ENCODE results near the gene NRP1. TPM values are rescaled to one million over a fixed set of nuclear protein-coding genes. Genes with fewer than 3 reads are reported as not detected.

NRP1 gene
- total and polyA plus RNA-seq, 4 donors = 19.2 to 221 (median 82.2) TPM

GRCh38 chr10:33373263-33373662 lies 38.8 kb upstream of the NRP1 start:
- no peak for DNase-seq
- Histone ChIP-seq H3K4me1 (ENCODE audit: control insufficient read depth in 1 of 2, insufficient read depth in 2 of 2, low read length in 2 of 2) (peaks cover 0 to 2% of the 10 kb centered on the region in 2 donors), H3K27ac (ENCODE audit: low read depth in 1 of 2, low read length in 2 of 2) (no peak overlapping the region), H3K36me3 (ENCODE audit: control insufficient read depth in 1 of 2, insufficient read depth in 2 of 2, low read length in 1 of 2) (no peaks in the 10 kb centered on the region), H3K9me3 (ENCODE audit: control insufficient read depth, low read length) (peaks cover 3% of the 10 kb centered on the region), H3K4me3 (ENCODE audit: low read length in 2 of 2) (no peak overlapping the region), H3K27me3 (ENCODE audit: control insufficient read depth in 1 of 2, insufficient read depth in 2 of 2, low read length in 1 of 2) (no peaks in the 10 kb centered on the region)
- WGBS, 2 donors = 98 to 100% methylated on average over 2 of the region's 2 CpGs
- intact Hi-C loops (cut with DNase I) = no loop called here
- no peak for ATAC-seq (ENCODE audit: low FRiP score)

GRCh38 chr10:33371234-33371633 lies 36.8 kb upstream of the NRP1 start:
- no peak overlapping the region for H3K4me3 ChIP-seq (ENCODE audit: low read length in 2 of 2)
- intact Hi-C loops (cut with DNase I) = no loop called here
- no peaks in the 10 kb centered on the region for H3K36me3 ChIP-seq (ENCODE audit: control insufficient read depth in 1 of 2, insufficient read depth in 2 of 2, low read length in 1 of 2)
- no peak overlapping the region for H3K27ac ChIP-seq (ENCODE audit: low read depth in 1 of 2, low read length in 2 of 2)
- peaks cover 0 to 2% of the 10 kb centered on the region in 2 donors for H3K27me3 ChIP-seq (ENCODE audit: control insufficient read depth in 1 of 2, insufficient read depth in 2 of 2, low read length in 1 of 2)
- peaks cover 4% of the 10 kb centered on the region for H3K9me3 ChIP-seq (ENCODE audit: control insufficient read depth, low read length)
- DNase-seq (no peak), ATAC-seq (ENCODE audit: low FRiP score) (no peak)
- no peaks in the 10 kb centered on the region for H3K4me1 ChIP-seq (ENCODE audit: control insufficient read depth in 1 of 2, insufficient read depth in 2 of 2, low read length in 2 of 2)
- 87 to 89% methylated on average over 4 of the region's 4 CpGs for WGBS, 2 donors

- no peak overlapping the region for H3K27ac ChIP-seq (ENCODE audit: low read depth in 1 of 2, low read length in 2 of 2)
- DNase-seq = no peak
- H3K9me3 ChIP-seq (ENCODE audit: control insufficient read depth, low read length) = peaks cover 4% of the 10 kb centered on the region
- H3K36me3 ChIP-seq (ENCODE audit: control insufficient read depth in 1 of 2, insufficient read depth in 2 of 2, low read length in 1 of 2) = no peaks in the 10 kb centered on the region
- ATAC-seq (ENCODE audit: low FRiP score) = no peak
- intact Hi-C loops (cut with DNase I) = no loop called here
- H3K4me3 ChIP-seq (ENCODE audit: low read length in 2 of 2) = no peak overlapping the region
- 95 to 98% methylated on average over 2 of the region's 2 CpGs for whole genome bisulfite sequencing, 2 donors
- no peaks in the 10 kb centered on the region for H3K4me1 ChIP-seq (ENCODE audit: control insufficient read depth in 1 of 2, insufficient read depth in 2 of 2, low read length in 2 of 2)
- H3K27me3 ChIP-seq (ENCODE audit: control insufficient read depth in 1 of 2, insufficient read depth in 2 of 2, low read length in 1 of 2) = peaks cover 0 to 2% of the 10 kb centered on the region in 2 donors
These were observed 36.0 kb upstream of the NRP1 start for GRCh38 chr10:33370434-33370930.

GRCh38 chr10:33368086-33368485 lies 33.6 kb upstream of the NRP1 start:
- no peaks in the 10 kb centered on the region for H3K4me1 ChIP-seq (ENCODE audit: control insufficient read depth in 1 of 2, insufficient read depth in 2 of 2, low read length in 2 of 2)
- peaks cover 4% of the 10 kb centered on the region for H3K9me3 ChIP-seq (ENCODE audit: control insufficient read depth, low read length)
- intact Hi-C loops (cut with DNase I) = no loop called here
- peaks cover 0 to 2% of the 10 kb centered on the region in 2 donors for H3K27me3 ChIP-seq (ENCODE audit: control insufficient read depth in 1 of 2, insufficient read depth in 2 of 2, low read length in 1 of 2)
- WGBS, 2 donors = 97 to 98% methylated on average over 4 of the region's 4 CpGs
- DNase-seq (no peak), ATAC-seq (ENCODE audit: low FRiP score) (no peak)
- H3K4me3 ChIP-seq (ENCODE audit: low read length in 2 of 2) = no peak overlapping the region
- no peak overlapping the region for H3K27ac ChIP-seq (ENCODE audit: low read depth in 1 of 2, low read length in 2 of 2)
- H3K36me3 ChIP-seq (ENCODE audit: control insufficient read depth in 1 of 2, insufficient read depth in 2 of 2, low read length in 1 of 2) = no peaks in the 10 kb centered on the region

GRCh38 chr10:33365871-33366411 lies 31.5 kb upstream of the NRP1 start:
- no peak overlapping the region for H3K27ac ChIP-seq (ENCODE audit: low read depth in 1 of 2, low read length in 2 of 2)
- ATAC-seq (ENCODE audit: low FRiP score) = no peak
- H3K27me3 ChIP-seq (ENCODE audit: control insufficient read depth in 1 of 2, insufficient read depth in 2 of 2, low read length in 1 of 2) = peaks cover 0 to 2% of the 10 kb centered on the region in 2 donors
- intact Hi-C loops (cut with DNase I) = no loop called here
- no peaks in the 10 kb centered on the region for H3K36me3 ChIP-seq (ENCODE audit: control insufficient read depth in 1 of 2, insufficient read depth in 2 of 2, low read length in 1 of 2)
- H3K4me3 ChIP-seq (ENCODE audit: low read length in 2 of 2) = no peak overlapping the region
- DNase-seq = no peak
- no peaks in the 10 kb centered on the region for H3K4me1 ChIP-seq (ENCODE audit: control insufficient read depth in 1 of 2, insufficient read depth in 2 of 2, low read length in 2 of 2)
- peaks cover 3% of the 10 kb centered on the region for H3K9me3 ChIP-seq (ENCODE audit: control insufficient read depth, low read length)

GRCh38 chr10:33365301-33365700 lies 30.8 kb upstream of the NRP1 start:
- ATAC-seq (ENCODE audit: low FRiP score) (no peak), DNase-seq (no peak)
- peaks cover 1% of the 10 kb centered on the region for H3K9me3 ChIP-seq (ENCODE audit: control insufficient read depth, low read length)
- no peak overlapping the region for H3K4me3 ChIP-seq (ENCODE audit: low read length in 2 of 2)
- no peaks in the 10 kb centered on the region for H3K4me1 ChIP-seq (ENCODE audit: control insufficient read depth in 1 of 2, insufficient read depth in 2 of 2, low read length in 2 of 2)
- H3K27ac ChIP-seq (ENCODE audit: low read depth in 1 of 2, low read length in 2 of 2) = no peak overlapping the region
- H3K27me3 ChIP-seq (ENCODE audit: control insufficient read depth in 1 of 2, insufficient read depth in 2 of 2, low read length in 1 of 2) = peaks cover 0 to 2% of the 10 kb centered on the region in 2 donors
- no peaks in the 10 kb centered on the region for H3K36me3 ChIP-seq (ENCODE audit: control insufficient read depth in 1 of 2, insufficient read depth in 2 of 2, low read length in 1 of 2)
- 91 to 95% methylated on average over 1 of the region's 1 CpG for WGBS, 2 donors
- intact Hi-C loops (cut with DNase I) = no loop called here

GRCh38 chr10:33363106-33363505 lies 28.6 kb upstream of the NRP1 start:
- Histone ChIP-seq H3K27ac (ENCODE audit: low read depth in 1 of 2, low read length in 2 of 2) (no peak overlapping the region), H3K4me3 (ENCODE audit: low read length in 2 of 2) (no peak overlapping the region), H3K36me3 (ENCODE audit: control insufficient read depth in 1 of 2, insufficient read depth in 2 of 2, low read length in 1 of 2) (no peaks in the 10 kb centered on the region), H3K9me3 (ENCODE audit: control insufficient read depth, low read length) (peaks cover 1% of the 10 kb centered on the region), H3K27me3 (ENCODE audit: control insufficient read depth in 1 of 2, insufficient read depth in 2 of 2, low read length in 1 of 2) (peaks cover 0 to 2% of the 10 kb centered on the region in 2 donors), H3K4me1 (ENCODE audit: control insufficient read depth in 1 of 2, insufficient read depth in 2 of 2, low read length in 2 of 2) (no peaks in the 10 kb centered on the region)
- DNase-seq (no peak), ATAC-seq (ENCODE audit: low FRiP score) (no peak)
- intact Hi-C loops (cut with DNase I) = no loop called here

- no peak overlapping the region for H3K4me3 ChIP-seq (ENCODE audit: low read length in 2 of 2)
- WGBS, 2 donors = 75 to 85% methylated on average over 4 of the region's 4 CpGs
- no peak overlapping the region for H3K27ac ChIP-seq (ENCODE audit: low read depth in 1 of 2, low read length in 2 of 2)
- no peak for DNase-seq
- no peaks in the 10 kb centered on the region for H3K36me3 ChIP-seq (ENCODE audit: control insufficient read depth in 1 of 2, insufficient read depth in 2 of 2, low read length in 1 of 2)
- H3K4me1 ChIP-seq (ENCODE audit: control insufficient read depth in 1 of 2, insufficient read depth in 2 of 2, low read length in 2 of 2) = no peaks in the 10 kb centered on the region
- H3K27me3 ChIP-seq (ENCODE audit: control insufficient read depth in 1 of 2, insufficient read depth in 2 of 2, low read length in 1 of 2) = no peaks in the 10 kb centered on the region
- no peak for ATAC-seq (ENCODE audit: low FRiP score)
- H3K9me3 ChIP-seq (ENCODE audit: control insufficient read depth, low read length) = no peaks in the 10 kb centered on the region
- intact Hi-C loops (cut with DNase I) = no loop called here
These were observed 23.5 kb upstream of the NRP1 start for GRCh38 chr10:33358016-33358415.

GRCh38 chr10:33355274-33355673 lies 20.8 kb upstream of the NRP1 start:
- Histone ChIP-seq H3K36me3 (ENCODE audit: control insufficient read depth in 1 of 2, insufficient read depth in 2 of 2, low read length in 1 of 2) (no peaks in the 10 kb centered on the region), H3K9me3 (ENCODE audit: control insufficient read depth, low read length) (no peaks in the 10 kb centered on the region), H3K4me3 (ENCODE audit: low read length in 2 of 2) (no peak overlapping the region), H3K27ac (ENCODE audit: low read depth in 1 of 2, low read length in 2 of 2) (no peak overlapping the region), H3K27me3 (ENCODE audit: control insufficient read depth in 1 of 2, insufficient read depth in 2 of 2, low read length in 1 of 2) (no peaks in the 10 kb centered on the region), H3K4me1 (ENCODE audit: control insufficient read depth in 1 of 2, insufficient read depth in 2 of 2, low read length in 2 of 2) (peaks cover 0 to 1% of the 10 kb centered on the region in 2 donors)
- WGBS, 2 donors = 38 to 56% methylated on average over 2 of the region's 2 CpGs
- intact Hi-C loops (cut with DNase I) = no loop called here
- DNase-seq (peak in 1 of 2 donors; percentile 59), ATAC-seq (ENCODE audit: low FRiP score) (no peak)
